HG03439 (cell line): ENCODE data around the gene HK3.

Source experiments
- ATAC-seq: cut with Tn5 transposase; IDR thresholded peaks from one replicate; pipeline ENCODE4 v1.9.1; 2021; ENCODE audit warnings: mild to moderate bottlenecking, moderate library complexity; ENCODE audit not compliant: unreplicated experiment

HK3 gene, protein sequence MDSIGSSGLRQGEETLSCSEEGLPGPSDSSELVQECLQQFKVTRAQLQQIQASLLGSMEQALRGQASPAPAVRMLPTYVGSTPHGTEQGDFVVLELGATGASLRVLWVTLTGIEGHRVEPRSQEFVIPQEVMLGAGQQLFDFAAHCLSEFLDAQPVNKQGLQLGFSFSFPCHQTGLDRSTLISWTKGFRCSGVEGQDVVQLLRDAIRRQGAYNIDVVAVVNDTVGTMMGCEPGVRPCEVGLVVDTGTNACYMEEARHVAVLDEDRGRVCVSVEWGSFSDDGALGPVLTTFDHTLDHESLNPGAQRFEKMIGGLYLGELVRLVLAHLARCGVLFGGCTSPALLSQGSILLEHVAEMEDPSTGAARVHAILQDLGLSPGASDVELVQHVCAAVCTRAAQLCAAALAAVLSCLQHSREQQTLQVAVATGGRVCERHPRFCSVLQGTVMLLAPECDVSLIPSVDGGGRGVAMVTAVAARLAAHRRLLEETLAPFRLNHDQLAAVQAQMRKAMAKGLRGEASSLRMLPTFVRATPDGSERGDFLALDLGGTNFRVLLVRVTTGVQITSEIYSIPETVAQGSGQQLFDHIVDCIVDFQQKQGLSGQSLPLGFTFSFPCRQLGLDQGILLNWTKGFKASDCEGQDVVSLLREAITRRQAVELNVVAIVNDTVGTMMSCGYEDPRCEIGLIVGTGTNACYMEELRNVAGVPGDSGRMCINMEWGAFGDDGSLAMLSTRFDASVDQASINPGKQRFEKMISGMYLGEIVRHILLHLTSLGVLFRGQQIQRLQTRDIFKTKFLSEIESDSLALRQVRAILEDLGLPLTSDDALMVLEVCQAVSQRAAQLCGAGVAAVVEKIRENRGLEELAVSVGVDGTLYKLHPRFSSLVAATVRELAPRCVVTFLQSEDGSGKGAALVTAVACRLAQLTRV

DNA sequence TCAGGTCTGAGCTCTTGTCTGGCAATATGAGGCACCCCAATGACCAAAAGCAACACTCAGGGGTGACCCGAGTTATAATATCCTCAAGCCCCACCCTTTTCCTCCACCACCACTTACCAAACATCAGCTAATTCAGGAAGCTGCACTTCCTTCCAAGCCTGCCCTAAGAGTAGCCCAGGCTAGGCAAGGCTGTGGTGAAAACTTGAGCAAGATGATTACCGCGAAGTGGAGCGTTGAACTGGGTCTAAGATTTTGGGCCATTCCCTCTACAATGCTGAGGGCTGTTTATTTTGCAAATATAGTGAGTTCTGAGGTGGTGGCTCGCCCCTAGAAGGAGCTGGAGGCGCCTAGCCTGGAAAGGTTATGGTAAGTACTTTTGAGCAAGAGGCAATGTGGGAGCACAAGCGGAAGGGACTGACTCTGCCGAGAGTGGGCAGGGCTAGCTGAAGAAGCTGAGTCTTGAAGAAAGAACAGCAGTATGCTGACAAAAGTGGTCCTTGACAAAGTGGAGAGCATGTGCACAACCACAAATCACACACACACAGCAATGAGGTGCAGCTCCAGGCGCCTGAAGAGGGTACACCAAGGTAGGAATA, at the start of gene HK3:
Gene HK3 (minus strand): TSS at position 51 of the 596 bp plus-strand sequence. CDS start 3,187 bp downstream, outside the sequence.
- ATAC-seq, result no peak

DNA sequence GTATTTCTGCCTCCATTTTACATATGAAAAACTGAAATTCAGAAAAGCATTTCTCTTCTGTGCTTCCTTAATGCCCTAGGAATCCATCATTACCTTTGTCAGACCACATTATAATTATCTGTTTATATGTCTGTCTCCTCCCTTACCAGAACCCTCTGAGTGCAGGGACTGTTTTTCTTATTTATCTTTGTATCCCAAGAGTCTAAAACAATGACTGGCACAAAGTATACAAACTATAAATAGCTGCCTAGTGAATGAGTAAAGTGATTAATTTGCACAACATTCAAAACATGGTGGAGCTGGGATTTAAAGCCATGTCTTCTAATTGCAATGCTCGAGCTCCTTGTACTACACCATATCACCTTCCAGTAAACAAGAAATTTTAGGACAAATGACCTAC, 49.3 kb upstream of the HK3 start:
- no peak for ATAC-seq

DNA sequence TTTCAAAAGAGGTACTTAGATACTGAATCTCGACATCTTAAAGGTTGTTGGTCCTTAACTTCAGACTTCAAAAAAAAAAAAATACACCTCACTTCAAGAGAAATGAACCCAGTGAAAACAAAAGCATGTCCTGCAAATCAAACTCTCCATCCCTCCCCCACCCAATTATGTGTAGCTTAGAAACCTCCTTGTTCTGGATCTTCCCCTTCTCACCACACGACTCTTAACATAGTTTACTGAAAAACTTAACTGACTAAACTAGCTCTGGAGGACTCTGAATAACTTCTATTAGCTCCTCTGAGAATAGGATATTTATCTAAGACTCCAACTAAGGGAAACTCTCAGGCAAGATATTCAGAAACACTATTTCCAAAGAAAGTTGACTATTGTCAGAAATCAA, 48.7 kb upstream of the HK3 start:
- ATAC-seq, result no peak

DNA sequence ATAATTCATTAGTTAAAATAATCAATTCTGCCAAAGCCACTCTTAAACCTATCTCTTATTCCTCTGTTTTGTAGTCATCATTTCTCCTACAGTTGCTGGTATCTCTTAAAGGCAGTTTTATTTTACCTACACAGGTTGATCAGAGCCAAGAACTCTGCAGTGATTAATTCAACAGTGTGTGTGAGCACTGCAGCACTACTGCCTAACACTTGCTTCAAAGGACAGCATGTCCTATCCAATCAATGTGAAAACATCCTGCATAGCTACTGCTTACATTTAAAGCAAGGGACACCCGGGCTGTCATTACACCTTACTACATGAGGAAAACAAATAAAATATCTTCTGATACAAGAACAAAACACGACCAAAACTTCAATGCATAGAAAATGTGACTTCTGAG, 45.1 kb upstream of the HK3 start:
- no peak for ATAC-seq

DNA sequence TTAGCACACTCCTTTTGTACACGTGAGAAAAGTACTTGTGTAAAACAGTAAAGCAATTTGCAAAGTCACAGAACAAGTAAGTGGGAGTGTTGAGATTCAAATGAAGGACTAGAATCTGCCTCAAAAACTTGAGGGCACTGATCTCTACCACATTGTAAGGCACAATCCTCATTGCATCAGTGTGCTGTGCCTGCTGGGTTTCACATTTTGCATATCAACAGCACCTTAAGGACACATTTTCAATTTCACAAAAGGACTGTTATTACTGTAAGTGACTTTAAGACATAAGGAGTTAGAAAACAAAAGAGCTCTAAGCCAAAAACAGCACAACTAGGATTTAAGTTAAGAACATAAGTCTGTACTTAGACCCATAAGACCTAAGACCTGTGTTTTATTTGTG, 44.7 kb upstream of the HK3 start:
- no peak for ATAC-seq

DNA sequence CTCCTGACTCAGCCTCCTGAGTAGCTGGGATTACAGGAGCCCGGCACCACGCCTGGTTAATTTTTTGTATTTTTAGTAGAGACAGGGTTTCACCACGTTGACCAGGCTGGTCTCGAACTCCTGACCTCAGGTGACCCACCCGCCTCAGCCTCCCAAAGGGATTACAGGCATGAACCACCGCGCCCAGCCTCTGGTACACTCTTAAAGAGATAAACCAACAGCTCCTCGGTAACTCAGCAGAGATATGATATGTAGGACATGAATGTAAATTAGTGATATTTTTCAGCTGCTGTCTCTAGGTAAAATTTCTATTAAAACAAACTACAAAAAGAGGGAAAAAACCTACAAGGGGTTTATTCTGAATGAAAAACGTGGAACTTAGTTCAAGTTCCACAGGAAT, 42.8 kb upstream of the HK3 start:
- ATAC-seq, result no peak

DNA sequence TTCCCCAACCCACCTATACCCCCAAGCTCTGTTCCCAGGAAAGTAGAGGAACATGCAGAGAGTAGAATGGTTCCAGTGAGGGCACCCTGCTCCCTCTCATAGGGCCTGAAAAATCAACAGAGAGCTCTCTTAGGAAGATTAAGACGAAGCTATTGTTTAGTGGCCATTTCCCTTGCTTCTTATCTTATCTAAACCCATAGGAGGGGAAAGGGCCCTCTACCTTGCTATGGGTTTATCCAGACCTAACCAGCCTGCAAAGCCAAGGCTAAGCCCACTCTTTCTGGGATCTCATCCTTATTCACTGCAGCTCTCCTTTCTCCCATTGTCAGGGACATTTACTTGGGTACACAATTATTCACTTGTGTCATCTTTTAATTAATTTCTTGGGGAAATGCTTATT, 39.3 kb upstream of the HK3 start:
- no peak for ATAC-seq

DNA sequence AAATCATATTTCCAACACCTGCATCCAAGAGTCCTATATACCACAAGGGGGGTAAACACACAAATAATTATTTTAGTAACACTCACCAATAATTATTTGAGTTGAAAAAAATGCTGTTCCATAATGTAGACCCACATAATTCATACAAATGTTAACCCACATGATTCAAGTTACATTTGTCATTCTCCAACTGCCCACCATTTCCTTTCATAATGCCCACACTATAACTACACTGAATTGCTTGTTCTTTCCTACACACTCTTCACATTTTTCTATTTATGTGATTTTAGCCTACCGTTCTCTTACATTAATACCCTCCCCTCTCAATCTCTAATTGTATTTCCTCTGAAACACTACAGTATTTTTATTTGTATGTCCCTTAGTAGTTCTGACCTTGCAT, 35.9 kb upstream of the HK3 start:
- ATAC-seq, result no peak

DNA sequence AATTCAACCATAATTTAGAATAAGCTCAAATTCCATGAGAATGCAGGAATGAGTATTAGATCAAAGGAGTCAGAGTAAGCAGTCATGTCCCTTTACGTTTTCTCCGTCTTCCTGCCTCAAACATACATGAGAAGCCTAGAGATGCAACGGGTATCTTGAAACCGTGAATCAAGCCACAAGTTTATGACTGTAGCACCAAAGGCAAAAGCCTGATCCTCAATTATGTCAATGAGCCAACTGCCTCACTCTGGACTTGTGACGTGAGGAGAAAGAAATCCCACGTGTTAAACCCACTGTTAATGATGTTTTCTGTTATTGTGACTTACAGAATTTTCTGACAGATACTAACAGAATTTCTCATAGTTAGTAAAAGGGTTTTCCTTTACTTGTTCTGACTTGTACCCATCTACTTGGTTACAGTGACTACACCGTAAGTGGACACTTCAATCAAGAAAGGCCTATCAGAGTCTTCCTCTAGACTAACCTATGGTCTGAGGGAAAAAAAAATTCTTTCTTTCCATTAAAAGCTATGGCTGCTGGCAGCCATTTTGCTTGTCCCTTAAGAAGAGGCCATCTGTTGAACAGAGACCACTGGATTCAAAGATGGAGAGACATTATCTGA, 35.3 kb upstream of the HK3 start:
- ATAC-seq, result no peak

DNA sequence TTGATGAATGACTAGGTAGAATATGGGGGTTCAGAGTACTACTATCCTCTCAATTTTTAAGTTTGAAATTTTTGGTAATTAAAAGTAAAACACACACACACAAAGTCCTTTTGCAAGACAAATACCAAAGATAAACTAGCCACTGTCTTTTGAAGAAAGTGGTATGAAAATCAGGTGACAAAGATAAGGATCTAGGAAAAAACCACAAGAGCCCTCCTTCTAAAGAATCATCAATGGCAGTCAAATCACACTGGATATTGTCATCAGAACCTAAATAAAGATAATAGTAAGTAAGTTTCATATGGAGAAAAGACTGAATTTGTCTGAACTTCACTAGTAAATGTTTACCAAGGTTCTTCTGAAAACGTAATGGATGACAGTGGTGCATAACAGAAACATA, 30.5 kb upstream of the HK3 start:
- ATAC-seq, result no peak

DNA sequence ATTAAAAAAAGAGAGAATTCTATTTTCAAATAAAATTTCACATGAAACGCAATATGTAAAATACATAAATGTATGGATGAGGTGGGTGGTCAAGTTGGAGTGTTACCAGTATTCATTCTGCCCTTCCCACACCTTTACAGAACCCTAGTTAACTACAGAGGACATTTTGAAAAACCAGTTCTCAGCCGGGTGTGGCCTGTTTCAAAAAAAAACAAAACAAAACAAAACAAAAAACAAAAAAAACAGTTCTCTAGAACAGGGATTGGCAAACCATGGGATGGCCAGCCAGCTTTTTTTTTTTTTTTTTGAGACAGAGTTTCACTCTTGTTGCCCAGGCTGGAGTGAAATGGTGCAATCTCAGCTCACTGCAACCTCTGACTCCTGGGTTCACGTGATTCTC, 28.4 kb upstream of the HK3 start:
- no peak for ATAC-seq

DNA sequence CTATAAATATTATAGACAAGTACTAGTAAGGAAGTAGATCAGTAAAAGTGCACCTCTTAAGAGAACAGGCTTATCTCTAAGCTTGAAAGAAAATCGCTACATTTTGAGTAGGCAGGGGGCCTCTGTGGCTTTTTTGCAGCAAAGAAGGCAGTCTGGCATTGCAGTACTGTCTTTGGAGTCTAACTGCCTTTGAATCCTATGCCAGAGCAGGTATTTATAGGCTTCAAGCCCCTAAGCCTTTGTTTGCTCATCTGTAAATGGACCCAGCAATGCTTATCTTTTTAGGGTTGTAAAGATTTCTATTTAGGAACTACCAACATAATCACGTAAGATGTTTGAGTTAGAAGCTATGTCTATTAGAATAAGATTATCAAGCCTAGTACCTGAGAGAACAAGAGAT, 23.7 kb upstream of the HK3 start:
- ATAC-seq, result no peak

DNA sequence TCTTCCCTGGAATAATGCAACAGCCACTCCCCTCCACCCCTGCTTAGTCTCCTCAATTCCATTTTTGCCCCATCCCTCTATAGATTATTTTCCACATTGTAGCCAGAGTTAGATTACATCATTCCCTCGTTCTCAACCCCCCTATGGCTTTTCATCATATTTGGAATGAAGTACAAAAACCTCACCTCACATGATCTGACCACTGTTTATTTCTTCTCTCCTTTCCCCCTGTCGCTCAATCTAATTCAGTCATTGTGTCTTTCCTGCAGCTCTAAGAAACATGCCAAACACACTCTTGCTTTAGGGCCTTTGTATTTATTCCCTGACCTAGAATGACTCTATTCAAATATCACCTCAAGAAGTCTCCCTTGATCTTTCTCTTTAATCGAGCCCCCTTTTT, 22.6 kb upstream of the HK3 start:
- no peak for ATAC-seq

DNA sequence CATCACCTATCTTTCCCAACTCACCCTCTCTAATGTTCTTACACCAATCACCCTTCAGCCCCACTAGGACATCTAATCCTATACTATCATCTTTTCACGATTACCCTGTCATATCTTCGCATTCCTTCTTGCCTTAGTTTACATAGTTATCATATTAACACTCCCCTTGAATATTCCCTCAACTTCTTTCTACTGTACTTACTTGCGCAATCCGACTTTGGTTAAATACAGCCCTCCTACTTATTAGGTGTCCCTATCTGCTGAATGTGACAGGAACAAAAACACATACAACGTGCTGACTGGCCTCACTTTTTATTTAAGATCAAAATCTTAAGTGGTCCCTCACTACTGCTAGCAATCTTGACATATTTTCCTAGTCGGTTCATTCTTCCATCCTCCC, 19.5 kb upstream of the HK3 start:
- no peak for ATAC-seq

DNA sequence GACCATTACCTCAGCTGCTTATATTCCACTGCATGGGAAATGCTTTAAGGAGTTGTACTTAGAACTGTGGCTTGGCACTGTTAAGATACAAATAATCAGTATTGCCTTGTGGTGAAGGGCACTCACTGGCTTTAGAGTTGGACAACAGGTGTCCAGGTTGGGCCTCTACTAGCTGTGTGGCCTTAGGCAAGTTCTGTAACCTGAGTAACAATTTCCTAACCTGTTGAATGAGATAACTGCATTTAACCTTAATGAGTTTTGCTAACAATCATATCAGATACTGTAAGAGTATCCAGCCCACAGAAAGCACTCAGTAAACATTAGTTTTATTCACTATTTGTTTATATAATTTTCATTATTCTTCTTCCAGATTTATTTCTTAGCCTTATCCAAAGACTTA, 17.2 kb upstream of the HK3 start:
- ATAC-seq, result no peak

DNA sequence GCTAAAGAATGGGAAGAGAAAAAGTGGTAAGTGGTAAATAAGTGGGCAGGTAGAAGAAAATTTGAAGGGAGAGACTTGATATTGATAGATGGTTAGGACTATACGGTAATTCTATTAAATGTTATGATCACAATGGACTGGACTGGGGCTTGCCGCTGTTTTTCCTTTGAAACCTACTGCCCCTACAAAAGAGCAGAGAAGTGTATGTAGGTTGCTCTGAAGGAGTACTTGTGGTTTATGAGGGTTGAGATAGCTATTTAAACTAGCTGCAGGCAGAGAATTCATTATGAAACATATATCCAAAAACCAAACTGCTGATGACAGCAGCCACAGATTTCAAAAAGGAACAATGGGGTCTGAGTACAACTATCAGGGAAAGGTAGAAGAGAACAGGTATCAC, 16.8 kb upstream of the HK3 start:
- ATAC-seq, result no peak

DNA sequence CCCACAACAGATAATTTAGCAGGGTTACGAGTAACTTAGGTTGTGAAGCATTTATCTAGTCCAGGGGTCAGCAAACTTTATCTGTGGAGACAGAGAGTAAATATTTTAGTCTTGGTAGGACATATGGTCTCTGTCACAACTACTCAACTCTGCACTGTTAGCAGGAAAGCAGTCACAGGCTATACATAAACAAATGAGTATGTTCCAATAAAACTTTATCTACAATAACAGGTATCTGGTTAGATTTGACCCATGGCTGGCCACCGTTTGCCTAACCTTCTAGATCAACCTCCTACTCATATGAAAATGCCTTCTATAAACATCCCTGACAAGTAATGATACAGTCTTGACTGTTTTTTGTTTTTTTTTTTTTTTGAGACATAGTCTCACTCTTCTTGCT, 13.0 kb upstream of the HK3 start:
- no peak for ATAC-seq

DNA sequence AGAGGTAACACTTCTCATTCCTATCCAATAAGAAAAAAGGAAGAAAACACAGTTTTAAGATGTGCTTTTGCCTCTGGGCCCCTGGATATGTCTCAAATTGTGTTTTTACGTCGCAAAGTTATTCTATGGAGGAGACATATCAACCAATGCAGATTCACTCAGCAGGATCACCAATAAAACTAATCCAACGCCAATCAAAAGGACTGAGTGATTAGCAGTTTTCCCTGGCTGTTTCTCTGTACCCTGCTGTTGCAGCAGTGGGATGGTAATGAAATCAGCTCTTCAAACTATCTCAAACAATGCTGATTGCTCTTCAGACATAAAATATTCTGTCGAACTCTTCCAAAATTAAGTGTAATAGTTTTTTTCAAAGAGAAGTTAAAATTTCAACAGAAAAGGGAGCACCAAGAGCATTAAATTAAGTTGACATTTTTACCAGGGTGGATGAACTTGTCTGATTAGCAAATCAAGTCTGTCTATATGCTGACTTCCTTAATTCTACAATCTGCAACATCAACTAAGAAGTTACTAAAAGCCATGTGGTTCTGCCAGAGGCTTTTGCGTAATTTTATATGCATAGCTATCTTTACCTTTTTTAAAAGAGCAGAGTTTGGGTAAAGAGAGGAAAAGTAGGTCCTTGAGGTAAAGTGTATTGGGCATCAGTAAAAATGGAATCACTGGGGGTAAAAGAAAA, 9.7 kb upstream of the HK3 start:
- no peak for ATAC-seq

DNA sequence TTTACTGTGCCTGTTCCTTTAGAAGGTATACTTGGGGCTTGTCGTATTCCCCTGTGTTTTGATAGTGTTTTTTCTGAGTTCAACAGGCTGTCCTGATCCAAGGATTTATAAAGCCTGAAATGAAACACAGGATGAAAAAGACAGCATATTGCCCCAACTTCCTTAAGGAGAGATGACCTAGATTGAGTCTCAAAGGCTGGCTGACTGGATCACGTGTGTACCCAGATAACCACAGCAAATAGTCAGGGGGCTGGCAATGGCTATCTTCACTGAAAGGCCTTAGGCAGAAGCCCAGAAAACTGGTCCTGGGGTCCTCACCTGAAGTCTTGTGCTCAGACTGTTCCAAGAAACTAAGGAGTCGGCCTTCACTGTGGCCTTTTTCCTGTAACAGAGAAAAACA, 7.7 kb upstream of the HK3 start:
- no peak for ATAC-seq

DNA sequence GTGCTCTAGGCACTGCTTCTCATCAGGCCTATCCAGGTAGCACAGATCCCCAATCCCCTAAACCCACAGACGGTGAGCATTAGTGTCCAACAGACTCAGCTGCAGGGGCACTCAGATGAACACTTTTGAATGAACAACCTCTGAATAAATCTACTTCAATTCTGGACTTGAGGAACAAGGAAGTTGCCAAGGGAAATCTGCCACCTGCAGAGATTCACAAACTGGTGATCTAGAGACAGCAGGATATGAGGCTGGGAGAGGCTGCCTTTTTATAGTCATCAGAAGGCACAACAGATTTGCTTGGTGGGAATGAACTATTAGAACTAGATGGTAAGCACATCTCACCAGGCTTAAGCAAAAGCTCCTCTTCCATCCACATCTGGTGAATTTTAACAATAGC, 7.0 kb upstream of the HK3 start:
- no peak for ATAC-seq

DNA sequence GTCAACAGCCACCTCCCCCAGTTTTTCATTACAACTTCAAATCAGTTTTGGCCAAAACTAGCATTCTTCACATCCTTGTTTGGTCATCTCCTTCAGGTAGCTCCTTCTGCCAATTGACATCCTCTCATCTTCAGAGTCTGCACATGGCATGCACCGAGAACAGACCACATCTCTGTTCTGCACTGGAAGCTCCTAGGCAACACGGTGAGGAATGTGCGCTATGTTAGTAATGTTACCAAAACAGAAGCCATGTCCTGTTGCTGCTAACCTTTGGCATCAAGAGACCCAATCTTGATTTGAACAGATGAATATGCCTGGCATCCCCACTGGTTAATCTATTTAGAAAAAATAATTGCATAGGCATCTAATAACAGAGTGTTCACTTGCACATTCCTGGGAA, 5.1 kb upstream of the HK3 start:
- ATAC-seq, result no peak
